ENCODE measurements around the gene PPM1N. TPM values are rescaled to one million over a fixed set of nuclear protein-coding genes. Genes with fewer than 3 reads are reported as not detected.

Gene PPM1N
- total RNA-seq, 2 donors from 2014 or later = 3.2 to 3.5 TPM

DNA sequence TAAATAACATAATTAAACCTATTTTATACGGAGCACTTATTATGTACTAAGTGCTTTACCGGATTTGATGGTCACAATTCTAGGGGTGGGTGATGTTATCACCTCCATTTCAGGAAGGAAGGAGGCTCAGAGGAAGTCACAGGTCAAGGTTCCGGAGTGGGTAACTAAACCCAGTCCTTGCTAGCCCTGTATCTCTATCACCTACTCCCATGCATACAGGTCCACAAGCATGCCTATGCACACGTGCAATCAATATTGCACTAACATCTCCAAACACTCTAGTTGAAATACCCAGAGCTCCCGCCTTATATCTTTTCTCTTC, 48.3 kb upstream of the PPM1N start:
- no peak for DNase-seq
- no peaks in the 10 kb centered on the region for H3K9me3 Mint-ChIP-seq
- Histone ChIP-seq H3K9ac (ENCODE audit: extremely low read depth, low read length, poor library complexity, severe bottlenecking) (peak overlapping the region; percentile 89), H3K4me1 (ENCODE audit: control insufficient read depth, insufficient read depth, low read length) (no peaks in the 10 kb centered on the region), H3K4me3 (ENCODE audit: low read length) (peak overlapping the region; percentile 81), H3K27me3 (ENCODE audit: control insufficient read depth, insufficient read depth, low read length, poor library complexity, severe bottlenecking) (peaks cover 11% of the 10 kb centered on the region), H3K27ac (ENCODE audit: low read depth, low read length) (peak overlapping the region; percentile 89), H3K9me3 (ENCODE audit: control insufficient read depth, low read length) (no peaks in the 10 kb centered on the region), H3K36me3 (ENCODE audit: control insufficient read depth, insufficient read depth, low read length) (no peaks in the 10 kb centered on the region)
- peak overlapping the region; percentile 97 for H3K27ac Mint-ChIP-seq
- 85 to 86% methylated on average over 1 to 5 of the region's 5 CpGs for WGBS, 2 experiments (ENCODE audit: insufficient coverage in 1 of 2, insufficient read length in 1 of 2)
- peaks cover 24% of the 10 kb centered on the region for H3K27me3 Mint-ChIP-seq (ENCODE audit: insufficient read depth)
- no peaks in the 10 kb centered on the region for H3K36me3 Mint-ChIP-seq (ENCODE audit: low read depth)
- H3K4me3 Mint-ChIP-seq = peak overlapping the region; percentile 81
- H3K4me1 Mint-ChIP-seq = peaks cover 3% of the 10 kb centered on the region
- TF ChIP-seq, protein P1, sequence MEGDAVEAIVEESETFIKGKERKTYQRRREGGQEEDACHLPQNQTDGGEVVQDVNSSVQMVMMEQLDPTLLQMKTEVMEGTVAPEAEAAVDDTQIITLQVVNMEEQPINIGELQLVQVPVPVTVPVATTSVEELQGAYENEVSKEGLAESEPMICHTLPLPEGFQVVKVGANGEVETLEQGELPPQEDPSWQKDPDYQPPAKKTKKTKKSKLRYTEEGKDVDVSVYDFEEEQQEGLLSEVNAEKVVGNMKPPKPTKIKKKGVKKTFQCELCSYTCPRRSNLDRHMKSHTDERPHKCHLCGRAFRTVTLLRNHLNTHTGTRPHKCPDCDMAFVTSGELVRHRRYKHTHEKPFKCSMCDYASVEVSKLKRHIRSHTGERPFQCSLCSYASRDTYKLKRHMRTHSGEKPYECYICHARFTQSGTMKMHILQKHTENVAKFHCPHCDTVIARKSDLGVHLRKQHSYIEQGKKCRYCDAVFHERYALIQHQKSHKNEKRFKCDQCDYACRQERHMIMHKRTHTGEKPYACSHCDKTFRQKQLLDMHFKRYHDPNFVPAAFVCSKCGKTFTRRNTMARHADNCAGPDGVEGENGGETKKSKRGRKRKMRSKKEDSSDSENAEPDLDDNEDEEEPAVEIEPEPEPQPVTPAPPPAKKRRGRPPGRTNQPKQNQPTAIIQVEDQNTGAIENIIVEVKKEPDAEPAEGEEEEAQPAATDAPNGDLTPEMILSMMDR (conservative IDR thresholded peaks at IDR 0.05) = no peak

DNA sequence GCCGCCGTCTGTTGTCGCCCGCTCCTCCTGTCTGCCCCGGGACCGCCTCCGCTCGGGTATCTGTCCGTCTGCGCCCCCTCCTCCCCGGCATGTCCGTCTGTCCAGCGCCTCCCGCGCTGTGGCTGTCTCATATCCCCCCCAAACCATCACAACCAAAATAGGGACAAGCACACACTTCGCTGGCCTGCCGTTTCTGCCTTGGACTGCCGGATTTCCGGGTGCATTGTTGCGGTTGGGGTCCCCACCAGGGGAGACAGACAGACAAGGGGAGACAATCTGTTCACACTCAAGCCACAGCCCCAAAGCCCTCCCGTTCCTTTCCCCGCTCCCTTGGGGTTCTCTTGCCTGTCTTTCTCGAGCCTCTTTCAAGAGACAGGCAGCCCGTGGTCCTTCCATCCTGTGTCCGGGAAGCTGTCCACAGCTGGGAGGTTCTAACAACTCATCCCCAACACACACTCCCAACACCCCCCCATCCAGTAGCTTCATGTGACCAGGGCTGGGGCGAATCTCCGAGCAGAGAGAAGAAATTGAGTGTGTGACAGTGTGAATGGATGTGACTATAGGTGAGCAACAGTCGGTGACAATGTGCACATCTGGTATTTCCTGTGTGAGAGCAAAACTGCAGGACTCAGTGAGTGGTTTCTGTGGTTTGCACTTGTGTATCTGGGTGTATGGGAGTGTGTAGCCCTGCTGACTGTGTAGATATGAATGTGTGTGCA, 47.0 kb upstream of the PPM1N start:
- peaks cover 23% of the 10 kb centered on the region for H3K27me3 Mint-ChIP-seq (ENCODE audit: insufficient read depth)
- Histone ChIP-seq H3K4me3 (ENCODE audit: low read length) (peak overlapping the region; percentile 74), H3K4me1 (ENCODE audit: control insufficient read depth, insufficient read depth, low read length) (peaks cover 5% of the 10 kb centered on the region), H3K9ac (ENCODE audit: extremely low read depth, low read length, poor library complexity, severe bottlenecking) (peak overlapping the region; percentile 69), H3K9me3 (ENCODE audit: control insufficient read depth, low read length) (no peaks in the 10 kb centered on the region), H3K27me3 (ENCODE audit: control insufficient read depth, insufficient read depth, low read length, poor library complexity, severe bottlenecking) (peaks cover 11% of the 10 kb centered on the region), H3K27ac (ENCODE audit: low read depth, low read length) (peak overlapping the region; percentile 92), H3K36me3 (ENCODE audit: control insufficient read depth, insufficient read depth, low read length) (no peaks in the 10 kb centered on the region)
- peaks cover 11% of the 10 kb centered on the region for H3K4me1 Mint-ChIP-seq
- peak overlapping the region; percentile 92 for H3K27ac Mint-ChIP-seq
- WGBS, 2 experiments (ENCODE audit: insufficient coverage in 1 of 2, insufficient read length in 1 of 2) = 31 to 37% methylated on average over 21 to 28 of the region's 28 CpGs
- H3K9me3 Mint-ChIP-seq = no peaks in the 10 kb centered on the region
- no peaks in the 10 kb centered on the region for H3K36me3 Mint-ChIP-seq (ENCODE audit: low read depth)
- TF ChIP-seq, protein P1 (conservative IDR thresholded peaks at IDR 0.05) = no peak
- H3K4me3 Mint-ChIP-seq = peak overlapping the region; percentile 81
- peak; percentile 69 for DNase-seq

DNA sequence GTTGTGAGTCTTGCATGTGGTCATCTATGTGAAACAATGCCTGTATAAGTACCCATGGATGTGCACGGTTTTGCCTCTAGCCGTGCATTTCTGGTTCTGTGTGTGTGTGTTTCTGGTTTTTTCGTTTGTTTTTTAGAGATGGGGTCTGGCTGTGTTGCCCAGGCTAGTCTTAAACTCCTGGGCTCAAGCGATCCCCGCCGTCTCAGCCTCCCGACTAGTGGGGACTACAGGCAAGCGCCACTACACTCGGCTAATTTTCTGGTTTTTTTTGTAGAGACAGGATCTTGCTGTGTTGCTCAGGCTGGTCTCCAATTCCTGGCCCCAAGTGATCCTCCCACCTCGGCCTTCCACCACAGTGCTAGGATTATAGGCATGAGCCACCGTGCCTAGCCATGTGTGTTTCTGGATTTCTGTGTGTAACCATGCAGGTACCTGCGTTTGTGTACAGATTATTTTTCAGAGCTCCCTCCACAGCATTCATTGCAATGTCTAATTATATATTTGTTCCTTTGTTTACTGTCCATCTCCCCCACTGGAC, 46.3 kb upstream of the PPM1N start:
- Histone ChIP-seq H3K9me3 (ENCODE audit: control insufficient read depth, low read length) (no peaks in the 10 kb centered on the region), H3K27me3 (ENCODE audit: control insufficient read depth, insufficient read depth, low read length, poor library complexity, severe bottlenecking) (peaks cover 11% of the 10 kb centered on the region), H3K36me3 (ENCODE audit: control insufficient read depth, insufficient read depth, low read length) (no peaks in the 10 kb centered on the region), H3K4me1 (ENCODE audit: control insufficient read depth, insufficient read depth, low read length) (peaks cover 5% of the 10 kb centered on the region), H3K9ac (ENCODE audit: extremely low read depth, low read length, poor library complexity, severe bottlenecking) (no peak overlapping the region), H3K4me3 (ENCODE audit: low read length) (no peak overlapping the region), H3K27ac (ENCODE audit: low read depth, low read length) (no peak overlapping the region)
- Mint-ChIP-seq H3K27me3 (ENCODE audit: insufficient read depth) (peaks cover 23% of the 10 kb centered on the region), H3K4me3 (peak overlapping the region; percentile 81), H3K9me3 (no peaks in the 10 kb centered on the region), H3K27ac (peak overlapping the region; percentile 92), H3K4me1 (peaks cover 11% of the 10 kb centered on the region), H3K36me3 (ENCODE audit: low read depth) (no peaks in the 10 kb centered on the region)
- TF ChIP-seq, protein P1 (conservative IDR thresholded peaks at IDR 0.05) = no peak
- 88 to 92% methylated on average over 8 to 12 of the region's 12 CpGs for WGBS, 2 experiments (ENCODE audit: insufficient coverage in 1 of 2, insufficient read length in 1 of 2)
- no peak for DNase-seq

Data from endodermal cell (in vitro differentiated cells).